ENCODE data around the gene CALR3. TPM values are rescaled to one million over a fixed set of nuclear protein-coding genes. Genes with fewer than 3 reads are reported as not detected.

CALR3 gene
- total RNA-seq, 2 donors from 2014 or later, result not detected

DNA sequence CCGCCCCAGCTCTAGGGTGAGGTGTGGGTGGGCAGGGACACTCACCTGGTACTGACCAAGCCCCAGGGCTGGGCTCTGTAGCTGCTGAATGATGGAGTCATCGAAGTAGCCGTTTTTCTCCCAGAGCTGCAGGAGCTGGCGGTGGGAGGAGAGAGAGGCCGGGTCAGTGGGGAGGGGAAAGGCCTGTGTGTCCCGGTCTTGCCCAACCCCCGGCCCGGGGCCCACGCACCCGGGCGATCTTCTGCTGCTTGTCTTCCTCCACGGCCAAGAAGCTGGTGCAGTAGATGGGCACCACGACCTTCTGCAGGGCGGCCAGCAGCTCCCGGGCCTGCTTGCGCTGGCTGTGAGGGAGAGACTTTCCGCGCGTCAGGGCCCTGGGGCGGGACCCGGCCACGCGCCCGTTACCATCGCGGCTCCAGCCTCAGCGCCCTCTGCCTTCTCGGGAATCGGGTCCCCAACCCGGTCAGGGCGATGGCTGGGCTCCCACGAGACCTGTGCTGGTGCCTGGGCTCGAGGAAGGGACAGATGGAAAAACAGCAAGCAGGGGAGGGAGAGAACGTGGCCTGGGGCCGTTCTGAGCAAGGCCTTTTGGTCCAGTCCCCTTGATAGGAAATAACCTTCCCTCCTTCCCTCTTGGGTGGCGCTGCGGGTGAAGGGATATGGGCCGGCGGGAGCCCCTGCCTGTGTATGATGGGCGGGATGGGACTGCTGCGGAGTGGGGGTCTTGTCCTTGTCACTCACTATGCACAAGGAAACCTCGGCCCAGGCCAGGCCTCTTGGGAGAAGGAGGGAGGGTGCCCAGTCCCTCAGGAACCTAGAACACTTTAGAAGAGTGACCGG is 34.8 kb upstream of the CALR3 start:
- H3K27me3 Mint-ChIP-seq, result no peaks in the 10 kb centered on the region
- DNase-seq (ENCODE audit: low spot score), result no peak
- no peak overlapping the region for H3K27ac Mint-ChIP-seq
- no peak overlapping the region for H3K4me3 Mint-ChIP-seq
- no peak for ATAC-seq
- peaks cover 6% of the 10 kb centered on the region for H3K36me3 Mint-ChIP-seq
- H3K9me3 Mint-ChIP-seq, result no peaks in the 10 kb centered on the region
- H3K4me1 Mint-ChIP-seq (ENCODE audit: low read depth in 2 of 2), result peaks cover 0 to under 1% of the 10 kb centered on the region in 2 donors

DNA sequence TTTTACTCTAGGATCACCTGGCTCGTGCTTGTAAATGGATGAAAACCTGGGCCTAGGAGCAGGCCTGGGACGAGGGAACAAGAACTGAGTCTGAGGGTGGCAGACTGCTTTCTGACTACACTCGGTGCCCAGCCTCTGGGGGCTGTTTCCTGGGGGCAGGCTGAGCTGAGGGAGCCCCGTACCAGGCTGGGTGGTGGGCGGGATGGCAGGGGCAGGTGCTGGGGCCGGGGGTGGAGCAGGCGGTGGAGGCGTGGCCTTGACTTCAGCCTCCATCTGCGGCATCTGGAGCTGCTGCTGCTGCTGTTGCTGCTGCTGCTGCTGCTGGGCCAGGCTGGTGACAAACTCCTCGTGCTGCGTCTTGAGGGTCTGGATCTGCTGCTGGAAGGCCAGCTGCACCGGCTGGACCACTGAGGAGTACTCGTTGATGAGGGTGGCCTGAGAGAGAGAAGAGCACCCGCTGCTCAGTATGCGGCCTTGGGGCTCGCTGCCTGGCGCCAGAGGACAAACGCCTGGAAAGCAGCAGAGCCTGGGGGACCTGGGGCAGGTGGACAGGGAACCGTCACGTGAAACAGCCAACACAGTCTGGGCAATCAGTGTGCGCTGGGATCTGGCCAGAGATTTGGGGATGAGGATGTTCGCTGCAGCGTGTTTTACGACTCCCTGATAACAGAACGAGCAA is 33.6 kb upstream of the CALR3 start:
- Mint-ChIP-seq H3K36me3 (peaks cover 6% of the 10 kb centered on the region), H3K4me3 (no peak overlapping the region), H3K9me3 (no peaks in the 10 kb centered on the region), H3K4me1 (ENCODE audit: low read depth in 2 of 2) (no peaks in the 10 kb centered on the region), H3K27me3 (no peaks in the 10 kb centered on the region), H3K27ac (no peak overlapping the region)
- ATAC-seq (no peak), DNase-seq (ENCODE audit: low spot score) (no peak)

DNA sequence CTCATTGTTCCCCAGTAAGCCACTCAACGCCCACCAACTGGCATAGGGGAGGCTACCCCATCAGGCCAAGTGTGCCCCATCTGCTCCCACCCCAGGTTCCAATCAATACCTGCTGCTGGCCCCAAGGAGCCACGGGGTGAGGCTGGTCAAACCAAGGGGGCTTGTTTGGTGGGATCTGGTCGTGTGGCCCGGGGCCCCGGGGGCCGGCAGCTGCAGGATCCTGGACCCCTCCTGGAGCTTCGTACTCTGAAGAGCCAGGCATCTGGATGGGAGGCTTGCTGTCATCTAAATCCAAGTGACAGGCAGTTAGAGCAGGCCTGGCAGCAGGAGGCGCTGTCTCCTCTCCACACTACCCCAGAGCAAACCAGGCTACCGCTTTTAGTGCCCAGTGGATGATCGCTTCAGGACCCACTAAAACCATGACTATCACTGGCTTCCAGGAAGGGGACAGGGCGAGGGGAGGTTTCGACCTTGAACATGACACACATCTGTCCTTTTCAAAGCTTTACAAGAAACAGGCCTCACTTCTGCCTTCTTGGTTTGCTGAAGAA is 32.1 kb upstream of the CALR3 start:
- no peaks in the 10 kb centered on the region for H3K27me3 Mint-ChIP-seq
- no peak overlapping the region for H3K4me3 Mint-ChIP-seq
- DNase-seq (ENCODE audit: low spot score) (no peak), ATAC-seq (peak in 1 of 2 donors; percentile 37)
- no peaks in the 10 kb centered on the region for H3K4me1 Mint-ChIP-seq (ENCODE audit: low read depth in 2 of 2)
- no peak overlapping the region for H3K27ac Mint-ChIP-seq
- peaks cover 6% of the 10 kb centered on the region for H3K36me3 Mint-ChIP-seq
- no peaks in the 10 kb centered on the region for H3K9me3 Mint-ChIP-seq

DNA sequence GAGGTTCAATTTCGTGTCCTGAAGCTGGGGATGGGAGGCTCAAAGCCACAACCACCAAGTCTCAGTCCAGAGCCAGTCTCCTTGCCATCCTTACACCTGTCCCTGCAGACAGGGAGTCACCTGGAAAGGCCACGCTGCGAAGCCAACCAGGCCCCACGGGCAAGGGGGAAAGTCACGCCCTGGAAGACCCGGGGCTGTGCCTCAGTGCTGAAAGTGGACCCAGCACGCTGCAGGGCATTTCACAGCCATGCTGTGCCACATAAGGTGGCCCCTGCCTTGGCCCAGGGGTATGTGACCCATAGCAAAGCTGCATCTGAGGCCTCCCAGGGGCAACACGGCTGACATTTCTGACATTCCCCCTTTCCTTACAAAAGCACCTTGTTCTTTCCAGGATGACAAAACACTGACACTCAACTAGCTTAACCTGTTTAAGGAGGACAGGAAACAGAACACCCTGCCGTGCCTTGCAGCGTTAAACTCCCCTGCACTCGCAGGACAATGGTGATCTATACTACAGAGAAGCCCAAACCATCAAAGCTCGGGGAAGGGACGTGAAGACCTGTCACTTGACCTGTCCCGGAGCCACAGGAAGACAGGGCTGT is 31.5 kb upstream of the CALR3 start:
- no peaks in the 10 kb centered on the region for H3K9me3 Mint-ChIP-seq
- H3K27me3 Mint-ChIP-seq, result no peaks in the 10 kb centered on the region
- ATAC-seq (no peak), DNase-seq (ENCODE audit: low spot score) (no peak)
- H3K36me3 Mint-ChIP-seq, result peaks cover 6% of the 10 kb centered on the region
- H3K4me3 Mint-ChIP-seq, result no peak overlapping the region
- H3K27ac Mint-ChIP-seq, result no peak overlapping the region
- no peaks in the 10 kb centered on the region for H3K4me1 Mint-ChIP-seq (ENCODE audit: low read depth in 2 of 2)

DNA sequence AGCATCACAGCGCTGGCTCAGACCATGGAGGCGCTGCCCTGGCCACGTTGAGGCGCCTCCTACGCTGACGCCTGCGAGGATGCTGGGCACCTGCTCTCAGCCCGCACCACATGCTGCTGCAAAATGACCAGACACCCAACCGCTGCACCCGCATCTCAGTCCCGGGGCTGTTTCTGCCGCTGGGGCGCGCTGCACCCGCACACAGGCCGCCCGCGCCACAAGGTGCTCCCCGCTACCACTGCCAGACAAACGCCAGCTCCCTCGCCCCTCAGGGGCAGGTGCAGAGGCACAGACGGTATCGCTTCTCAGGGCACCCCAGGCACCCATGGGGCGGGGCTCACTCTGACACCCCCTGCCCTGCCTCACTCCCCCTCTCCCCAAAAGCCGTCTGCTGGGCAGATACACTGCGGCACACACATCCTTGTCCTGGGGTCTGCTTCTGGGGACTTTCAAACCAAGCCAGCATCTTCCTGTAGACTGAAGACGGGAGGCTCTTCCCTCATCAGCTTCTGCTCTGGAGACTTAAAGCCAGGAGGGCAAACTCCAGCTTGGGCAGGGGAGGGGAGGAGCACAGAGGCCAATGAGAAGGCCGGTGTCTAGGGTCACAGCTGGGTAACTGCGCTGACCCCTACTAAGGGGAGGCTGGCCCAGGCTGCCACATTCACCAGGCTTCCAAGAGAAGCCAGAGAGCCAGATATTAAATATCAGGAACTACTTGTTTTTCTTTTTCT is 29.9 kb upstream of the CALR3 start:
- ATAC-seq, result no peak
- no peak overlapping the region for H3K27ac Mint-ChIP-seq
- H3K36me3 Mint-ChIP-seq, result no peaks in the 10 kb centered on the region
- H3K4me1 Mint-ChIP-seq (ENCODE audit: low read depth in 2 of 2), result no peaks in the 10 kb centered on the region
- DNase-seq (ENCODE audit: low spot score), result no peak
- H3K9me3 Mint-ChIP-seq, result no peaks in the 10 kb centered on the region
- H3K27me3 Mint-ChIP-seq, result no peaks in the 10 kb centered on the region
- no peak overlapping the region for H3K4me3 Mint-ChIP-seq

DNA sequence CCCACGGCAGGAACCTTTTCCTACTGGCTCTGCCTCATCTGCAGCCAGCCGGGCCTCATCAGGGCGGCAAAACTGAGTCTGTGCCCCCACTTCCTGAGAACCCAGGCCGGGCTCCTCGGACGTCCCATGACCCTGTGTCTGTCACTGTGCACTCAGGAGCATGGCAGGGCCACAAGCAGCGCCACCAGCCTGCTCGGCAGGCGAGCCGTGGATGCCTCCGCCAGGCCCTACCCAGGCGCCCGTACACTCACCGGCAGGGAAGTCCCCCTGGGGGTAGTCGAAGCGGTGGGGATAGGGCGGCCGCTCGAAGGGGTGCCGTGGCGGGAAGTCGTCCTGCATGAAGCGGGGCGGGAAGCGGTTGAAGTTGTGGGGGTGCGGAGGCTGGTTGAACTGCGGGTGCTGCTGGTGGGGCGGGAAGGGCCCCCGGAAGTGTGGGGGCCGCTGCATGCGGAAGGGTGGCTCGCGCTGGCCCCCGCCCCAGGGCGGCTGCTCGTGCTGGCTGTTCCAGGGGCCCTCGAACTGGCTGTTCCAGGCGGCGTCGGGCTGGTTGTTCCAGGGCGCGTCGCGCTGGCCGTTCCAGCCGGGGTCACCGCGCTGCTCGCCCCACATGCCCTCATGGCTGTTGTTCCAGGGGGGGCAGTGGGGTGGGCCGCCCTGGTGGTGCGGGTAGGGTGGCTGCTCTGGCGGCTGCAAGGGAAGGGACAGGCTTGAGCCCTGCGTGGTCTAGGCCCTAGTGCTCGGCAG is 29.2 kb upstream of the CALR3 start:
- Mint-ChIP-seq H3K4me3 (no peak overlapping the region), H3K4me1 (ENCODE audit: low read depth in 2 of 2) (no peaks in the 10 kb centered on the region), H3K27ac (no peak overlapping the region), H3K9me3 (no peaks in the 10 kb centered on the region), H3K36me3 (no peaks in the 10 kb centered on the region), H3K27me3 (no peaks in the 10 kb centered on the region)
- DNase-seq (ENCODE audit: low spot score) (no peak), ATAC-seq (no peak)

DNA sequence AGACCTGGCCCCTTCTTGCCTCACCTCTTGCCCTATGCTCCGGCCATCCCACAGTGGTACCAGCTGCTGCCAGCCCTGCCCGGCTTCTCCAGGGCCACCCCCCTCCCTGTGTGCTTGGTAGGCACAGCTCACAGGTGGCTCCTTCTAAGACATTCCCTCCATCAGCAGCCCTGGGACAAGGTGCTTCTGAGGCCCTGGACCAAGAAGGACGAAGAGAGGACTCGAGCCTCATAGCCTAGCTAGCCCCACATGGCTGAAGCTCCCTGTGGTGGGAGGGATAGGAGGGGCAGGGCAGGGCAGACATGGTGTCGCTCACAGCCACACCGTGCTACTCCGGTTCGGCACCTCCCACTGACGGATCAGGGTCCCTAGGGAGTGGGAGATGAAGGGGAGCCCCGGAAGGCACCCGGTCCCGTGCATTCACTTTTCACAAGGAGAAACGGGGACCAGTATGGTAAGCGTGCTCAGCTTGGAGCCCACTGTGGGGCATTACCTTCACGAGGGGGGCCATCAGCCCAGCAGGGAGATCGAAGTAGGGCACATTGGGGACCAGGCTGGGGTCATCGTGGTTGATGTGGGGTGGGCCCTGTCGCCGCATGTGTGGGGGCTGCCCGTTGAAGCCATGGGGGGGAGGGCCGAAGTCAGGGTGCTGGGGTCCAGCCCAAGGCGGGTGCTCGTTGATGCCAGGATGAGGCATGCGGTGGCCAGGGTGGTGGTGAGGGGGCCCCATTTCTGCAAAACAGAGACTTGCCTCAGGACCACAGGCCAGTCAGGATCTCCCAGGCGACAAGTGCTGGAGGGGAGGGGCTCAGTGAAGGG is 26.8 kb upstream of the CALR3 start:
- ATAC-seq, result no peak
- H3K36me3 Mint-ChIP-seq, result no peaks in the 10 kb centered on the region

DNA sequence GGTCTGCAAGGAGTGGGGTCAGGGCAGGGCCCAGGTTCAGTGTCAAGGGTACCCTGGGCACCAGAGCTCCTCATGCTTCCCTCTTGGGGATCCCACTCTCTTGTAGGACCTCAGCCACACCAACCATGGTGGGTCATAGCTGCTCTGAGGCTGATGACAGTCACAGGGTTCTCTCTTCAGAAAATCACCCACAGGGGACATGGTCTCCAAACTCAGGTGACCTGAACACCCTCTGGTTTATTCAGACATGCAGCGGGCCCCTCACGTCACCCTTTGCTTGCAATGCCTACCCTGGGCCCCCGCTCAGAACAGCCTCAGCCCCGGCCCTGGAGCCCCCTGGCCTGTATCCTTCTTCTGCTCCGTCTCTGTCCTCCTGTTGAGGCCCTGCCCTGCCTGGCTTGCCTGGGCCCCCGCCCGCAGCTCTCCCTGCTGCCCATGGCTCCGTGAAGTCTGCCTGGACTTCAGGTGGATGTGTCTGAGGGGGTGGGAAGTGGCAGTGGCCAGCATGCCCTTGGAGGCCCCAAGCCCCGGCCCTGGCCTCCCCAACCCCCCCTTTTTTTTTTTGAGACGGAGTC is 25.8 kb upstream of the CALR3 start:
- no peak for DNase-seq (ENCODE audit: low spot score)
- peaks cover 4 to 5% of the 10 kb centered on the region in 2 donors for H3K4me1 Mint-ChIP-seq (ENCODE audit: low read depth in 2 of 2)
- no peak overlapping the region for H3K4me3 Mint-ChIP-seq
- no peak overlapping the region for H3K27ac Mint-ChIP-seq
- no peaks in the 10 kb centered on the region for H3K27me3 Mint-ChIP-seq
- H3K36me3 Mint-ChIP-seq, result no peaks in the 10 kb centered on the region
- H3K9me3 Mint-ChIP-seq, result no peaks in the 10 kb centered on the region
- no peak for ATAC-seq

More for the DNA sequence above, 26.8 kb upstream of the CALR3 start:
- H3K27me3 Mint-ChIP-seq, result no peaks in the 10 kb centered on the region
- H3K9me3 Mint-ChIP-seq, result no peaks in the 10 kb centered on the region
- H3K4me3 Mint-ChIP-seq, result no peak overlapping the region
- no peaks in the 10 kb centered on the region for H3K4me1 Mint-ChIP-seq (ENCODE audit: low read depth in 2 of 2)
- no peak for DNase-seq (ENCODE audit: low spot score)
- no peak overlapping the region for H3K27ac Mint-ChIP-seq

DNA sequence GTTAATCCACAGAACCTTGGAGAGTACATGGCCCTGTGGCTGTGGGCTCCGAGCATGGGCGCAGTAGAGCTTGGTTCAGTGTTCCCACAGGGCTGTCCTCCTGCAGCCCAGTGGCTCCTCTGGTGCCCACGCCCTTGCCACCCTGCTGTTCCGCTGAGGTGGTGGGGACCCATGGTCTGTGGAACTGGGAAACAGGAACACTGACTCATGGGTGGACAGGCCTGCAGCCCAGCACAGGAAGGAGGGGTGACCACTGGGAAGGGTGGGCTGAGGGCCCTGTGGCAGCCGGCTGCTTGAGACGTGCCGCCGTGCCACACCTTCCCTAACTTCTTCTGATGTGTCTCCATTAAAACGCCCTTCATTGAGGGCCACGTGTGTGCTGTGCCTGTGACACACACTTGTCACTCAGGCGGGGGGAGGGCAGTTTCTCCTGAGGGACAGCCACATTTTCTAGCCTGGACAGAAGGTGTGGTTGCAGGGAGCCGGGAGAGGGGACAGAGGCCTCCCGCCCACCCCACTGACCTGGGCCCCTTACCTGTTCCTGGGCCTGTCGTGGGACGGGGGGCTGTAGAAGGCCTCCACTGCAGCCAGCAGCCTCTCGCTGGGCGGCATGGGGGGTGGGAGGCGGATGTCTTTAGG is 25.1 kb upstream of the CALR3 start:
- Mint-ChIP-seq H3K4me1 (ENCODE audit: low read depth in 2 of 2) (peaks cover 4 to 6% of the 10 kb centered on the region in 2 donors), H3K9me3 (no peaks in the 10 kb centered on the region), H3K36me3 (no peaks in the 10 kb centered on the region), H3K27me3 (no peaks in the 10 kb centered on the region), H3K4me3 (no peak overlapping the region), H3K27ac (no peak overlapping the region)
- DNase-seq (ENCODE audit: low spot score) (no peak), ATAC-seq (no peak)

DNA sequence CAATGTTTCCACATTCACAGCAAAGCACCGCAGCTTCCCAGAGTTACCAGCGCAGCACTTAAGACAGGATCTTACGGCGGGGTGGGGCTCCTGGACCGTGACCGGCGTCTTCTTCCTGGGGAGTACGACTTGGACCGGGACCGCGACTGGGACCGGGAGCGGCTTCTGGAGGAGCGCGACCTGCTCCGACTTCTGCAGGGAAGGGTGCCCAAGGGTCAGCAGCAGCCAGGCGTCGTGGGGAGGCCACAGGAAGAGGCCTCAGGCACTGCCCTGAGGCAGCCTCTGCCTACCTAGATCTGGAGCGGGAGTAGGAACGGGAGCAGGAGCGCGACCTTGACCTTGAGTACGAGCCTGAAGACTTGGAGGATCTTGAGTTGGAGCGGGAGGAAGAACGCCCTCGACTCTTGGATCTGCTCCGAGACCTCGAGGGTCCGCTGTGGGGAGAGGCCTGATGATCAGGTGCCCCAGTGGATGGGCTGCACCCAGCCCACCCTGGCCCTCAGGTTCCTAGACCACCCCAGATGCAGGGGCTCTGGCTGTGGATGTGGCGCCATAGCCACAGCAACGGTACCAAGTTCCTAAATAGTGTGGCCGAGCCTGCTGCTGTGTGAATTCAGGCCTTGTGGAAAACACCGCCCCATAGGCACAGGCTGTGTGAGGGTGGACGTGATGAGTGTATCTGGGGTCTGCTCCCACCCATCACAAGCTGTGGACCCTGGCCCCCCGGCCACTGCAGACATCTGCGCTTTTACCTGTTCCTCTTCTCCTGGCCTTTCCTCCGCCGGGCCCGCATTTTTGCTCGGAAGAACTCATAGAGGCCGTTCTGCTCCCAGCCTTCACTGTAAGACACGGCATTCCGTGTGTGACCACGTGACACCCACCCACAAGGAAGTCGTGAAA is 24.4 kb upstream of the CALR3 start:
- Mint-ChIP-seq H3K9me3 (no peaks in the 10 kb centered on the region), H3K4me3 (no peak overlapping the region), H3K27me3 (no peaks in the 10 kb centered on the region), H3K36me3 (no peaks in the 10 kb centered on the region), H3K27ac (no peak overlapping the region), H3K4me1 (ENCODE audit: low read depth in 2 of 2) (peaks cover 4 to 6% of the 10 kb centered on the region in 2 donors)
- ATAC-seq, result no peak
- no peak for DNase-seq (ENCODE audit: low spot score)

DNA sequence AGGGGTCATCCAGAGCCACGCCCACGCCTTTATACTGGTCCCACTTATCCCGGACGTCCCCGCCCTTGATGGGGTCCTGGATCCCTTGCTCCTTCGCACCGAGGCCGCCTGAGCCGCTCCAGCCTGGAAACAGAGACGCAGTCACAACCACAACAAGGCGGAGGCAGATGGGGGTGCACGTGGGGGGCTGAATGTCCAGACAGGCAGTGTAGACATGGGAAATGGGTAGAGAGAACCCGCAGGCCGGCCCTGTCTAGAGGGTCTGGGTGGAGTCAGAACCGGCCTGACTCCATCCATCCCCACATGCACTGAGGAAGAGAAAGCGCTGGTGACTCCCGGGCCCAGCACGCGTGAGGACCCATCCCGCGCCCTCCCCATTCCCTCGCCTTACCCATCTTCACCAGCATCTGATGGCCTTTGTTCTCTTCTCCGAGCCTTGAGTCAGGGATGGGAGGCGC is 23.3 kb upstream of the CALR3 start:
- Mint-ChIP-seq H3K27ac (no peak overlapping the region), H3K36me3 (no peaks in the 10 kb centered on the region), H3K4me3 (no peak overlapping the region), H3K4me1 (ENCODE audit: low read depth in 2 of 2) (peaks cover 4 to 6% of the 10 kb centered on the region in 2 donors), H3K9me3 (no peaks in the 10 kb centered on the region), H3K27me3 (no peaks in the 10 kb centered on the region)
- no peak for ATAC-seq
- no peak for DNase-seq (ENCODE audit: low spot score)
